Caco-2 (cell line): ENCODE data around the gene GABRB1. TPM values are rescaled to one million over a fixed set of nuclear protein-coding genes. Genes with fewer than 3 reads are reported as not detected.

Source experiments
- BruUV-seq: library from RNA; stranded (reverse); fragments of 400-500 nt; replicated peaks from 2 replicates; lab custom pipeline; 2021; lab: Mats Ljungman, UMichigan
- CTCF ChIA-PET: fragments of 300-600 bp; sonication (Branson Sonifier 250); formaldehyde crosslinking; loops from one replicate; lab custom pipeline; 2022; ENCODE audit warnings: antibody characterized with exemption; lab: Charles Lee
- POLR2A ChIA-PET: fragments of 300-600 bp; sonication (Branson Sonifier 250); formaldehyde crosslinking; loops from one replicate; lab custom pipeline; 2022; ENCODE audit warnings: antibody characterized with exemption; lab: Charles Lee
- DNase-seq, 2 experiments: peaks; one replicate each; pipeline versions ENCODE4 v3.0.0 to v3.0.0-alpha.2; 2020 to 2022
- H3K27me3 ChIP-seq: replicated peaks from 2 replicates; pipeline ENCODE4 v1.6.0; 2011; ENCODE audit warnings: low read length; ENCODE audit not compliant: control insufficient read depth, insufficient read depth
- H3K36me3 ChIP-seq: 2 replicates; pipeline ENCODE4 v1.5.1; 2011; ENCODE audit warnings: low read length; ENCODE audit not compliant: control insufficient read depth, insufficient read depth
- H3K4me1 ChIP-seq: fragments of 250-450 bp; sonication (Bioruptor Pico); 2 replicates; pipeline ENCODE4 v1.5.1; 2020; ENCODE audit warnings: mild to moderate bottlenecking
- H3K4me3 ChIP-seq: 2 replicates; pipeline ENCODE4 v1.5.1; 2011; ENCODE audit warnings: low read depth, mild to moderate bottlenecking, control low read depth, low read length
- H3K9me3 ChIP-seq: fragments of 250-450 bp; sonication (Bioruptor Pico); 2 replicates; pipeline ENCODE4 v1.5.1; 2020; ENCODE audit warnings: mild to moderate bottlenecking, moderate library complexity
- H3K27ac Mint-ChIP-seq: one replicate; pipeline ENCODE4 v1.8.0; 2022; ENCODE audit warnings: mixed read lengths; ENCODE audit not compliant: unreplicated experiment
- H3K27me3 Mint-ChIP-seq: one replicate; pipeline ENCODE4 v1.8.0; 2022; ENCODE audit warnings: mixed read lengths; ENCODE audit not compliant: insufficient read depth, unreplicated experiment
- H3K36me3 Mint-ChIP-seq: one replicate; pipeline ENCODE4 v1.8.0; 2022; ENCODE audit warnings: mild to moderate bottlenecking, mixed read lengths; ENCODE audit not compliant: insufficient read depth, unreplicated experiment
- H3K4me1 Mint-ChIP-seq: one replicate; pipeline ENCODE4 v1.8.0; 2022; ENCODE audit warnings: low read depth, mixed read lengths; ENCODE audit not compliant: unreplicated experiment
- H3K4me3 Mint-ChIP-seq: one replicate; pipeline ENCODE4 v1.8.0; 2022; ENCODE audit warnings: mild to moderate bottlenecking, moderate library complexity, mixed read lengths; ENCODE audit not compliant: unreplicated experiment
- H3K9me3 Mint-ChIP-seq: one replicate; pipeline ENCODE4 v1.8.0; 2022; ENCODE audit warnings: mixed read lengths; ENCODE audit not compliant: unreplicated experiment
- CTCF ChIP-seq, 2 experiments: fragments of 200-600 bp in 1 of 2; IDR thresholded peaks; 1 replicate in 1 of 2; 2 replicates in 1 of 2; pipeline versions ENCODE4 v1.5.1 to v1.8.0; 2011 to 2022; ENCODE audit warnings: antibody characterized with exemption in 1 of 2, control low read depth in 1 of 2, inconsistent platforms in 1 of 2, low read depth in 1 of 2, low read length in 1 of 2, mild to moderate bottlenecking in 1 of 2, moderate library complexity in 1 of 2; ENCODE audit not compliant: insufficient read depth in 1 of 2, severe bottlenecking in 1 of 2, unreplicated experiment in 1 of 2
- intact Hi-C: fragments of 100-400 bp; cut with micrococcal nuclease; formaldehyde crosslinking; loops from one replicate; pipeline ENCODE4 v1.10.0; 2022; ENCODE audit not compliant: unreplicated experiment
- total RNA-seq: library from RNA; stranded (reverse); gene quantifications from 2 replicates; pipeline ENCODE4 v1.2.3, GENCODE V29; 2022

Gene GABRB1
- total RNA-seq, 1 experiment from 2014 or later, result 10.3 TPM

GRCh38 chr4:47135210-47135609 is 103.8 kb downstream of the GABRB1 start:
- Mint-ChIP-seq H3K27me3 (no peaks in the 10 kb centered on the region), H3K27ac (no peak overlapping the region), H3K36me3 (no peaks in the 10 kb centered on the region), H3K4me1 (no peaks in the 10 kb centered on the region), H3K4me3 (no peak overlapping the region), H3K9me3 (no peaks in the 10 kb centered on the region)
- TF ChIP-seq CTCF (IDR thresholded peaks at IDR 0.05; ENCODE audit: insufficient read depth in 1 of 2, low read depth in 1 of 2, low read length in 1 of 2, severe bottlenecking in 1 of 2, unreplicated experiment in 1 of 2), result no peak
- no TSS peak for BruUV-seq
- H3K36me3 ChIP-seq, result no peaks in the 10 kb centered on the region
- H3K9me3 ChIP-seq, result no peaks in the 10 kb centered on the region
- H3K27me3 ChIP-seq, result no peaks in the 10 kb centered on the region
- intact Hi-C loops, result no loop called here
- ChIA-PET POLR2A (no interaction called here), CTCF (interaction anchor here (1.4 kb wide), 1 partner anchor 13 kb away, joined by 4 read pairs; no protein-coding TSS in a partner anchor)
- H3K4me1 ChIP-seq, result no peaks in the 10 kb centered on the region
- H3K4me3 ChIP-seq, result no peak overlapping the region
- no peak for DNase-seq

GRCh38 chr4:47143261-47143660 is 111.9 kb downstream of the GABRB1 start:
- H3K4me1 ChIP-seq, result no peaks in the 10 kb centered on the region
- Mint-ChIP-seq H3K4me1 (no peaks in the 10 kb centered on the region), H3K9me3 (no peaks in the 10 kb centered on the region), H3K27ac (no peak overlapping the region), H3K36me3 (no peaks in the 10 kb centered on the region), H3K4me3 (no peak overlapping the region), H3K27me3 (no peaks in the 10 kb centered on the region)
- DNase-seq, result no peak
- POLR2A ChIA-PET, result no interaction called here
- no peak overlapping the region for H3K4me3 ChIP-seq
- no TSS peak for BruUV-seq
- H3K36me3 ChIP-seq, result no peaks in the 10 kb centered on the region
- no peaks in the 10 kb centered on the region for H3K9me3 ChIP-seq
- intact Hi-C loops, result no loop called here
- no peaks in the 10 kb centered on the region for H3K27me3 ChIP-seq
- no peak for TF ChIP-seq CTCF (IDR thresholded peaks at IDR 0.05; ENCODE audit: insufficient read depth in 1 of 2, low read depth in 1 of 2, low read length in 1 of 2, severe bottlenecking in 1 of 2, unreplicated experiment in 1 of 2)
- CTCF ChIA-PET, result no interaction called here

GRCh38 chr4:47145630-47146029 is 114.3 kb downstream of the GABRB1 start:
- Mint-ChIP-seq H3K27me3 (no peaks in the 10 kb centered on the region), H3K36me3 (no peaks in the 10 kb centered on the region), H3K9me3 (no peaks in the 10 kb centered on the region), H3K27ac (no peak overlapping the region), H3K4me1 (no peaks in the 10 kb centered on the region), H3K4me3 (no peak overlapping the region)
- peak in 1 of 2 experiments; percentile 16 for DNase-seq
- ChIA-PET POLR2A (no interaction called here), CTCF (no interaction called here)
- BruUV-seq, result no TSS peak
- Histone ChIP-seq H3K9me3 (no peaks in the 10 kb centered on the region), H3K27me3 (no peaks in the 10 kb centered on the region), H3K4me1 (no peaks in the 10 kb centered on the region), H3K36me3 (no peaks in the 10 kb centered on the region), H3K4me3 (no peak overlapping the region)
- no peak for TF ChIP-seq CTCF (IDR thresholded peaks at IDR 0.05; ENCODE audit: insufficient read depth in 1 of 2, low read depth in 1 of 2, low read length in 1 of 2, severe bottlenecking in 1 of 2, unreplicated experiment in 1 of 2)
- intact Hi-C loops, result no loop called here
